ACC112 (cell line): ENCODE data around the gene SMARCA1.

ENCODE experiments used
- H2AFZ ChIP-seq: fragments of 200-600 bp; sonication (generic); one replicate; pipeline ENCODE4 v1.6.0; 2017; ENCODE audit warnings: antibody characterized with exemption, low read length; ENCODE audit not compliant: unreplicated experiment
- H3K27ac ChIP-seq: fragments of 200-600 bp; sonication (generic); 2 replicates; pipeline ENCODE4 v1.5.1; 2014; ENCODE audit warnings: low read depth, mild to moderate bottlenecking, antibody characterized with exemption, low read length, moderate library complexity
- H3K27me3 ChIP-seq: fragments of 200-600 bp; sonication (generic); 2 replicates; pipeline ENCODE4 v1.6.1; 2014; ENCODE audit warnings: mild to moderate bottlenecking, antibody characterized with exemption, low read length, moderate library complexity, mixed read lengths; ENCODE audit not compliant: insufficient read depth
- H3K36me3 ChIP-seq: fragments of 200-600 bp; sonication (generic); 2 replicates; pipeline ENCODE4 v1.6.1; 2016; ENCODE audit warnings: mild to moderate bottlenecking, antibody characterized with exemption, low read length, moderate library complexity, mixed read lengths; ENCODE audit not compliant: insufficient read depth
- H3K4me1 ChIP-seq: fragments of 200-600 bp; sonication (generic); one replicate; pipeline ENCODE4 v1.6.1; 2016; ENCODE audit warnings: low read length, mixed read lengths; ENCODE audit not compliant: insufficient read depth, unreplicated experiment, control insufficient read depth
- H3K4me3 ChIP-seq: fragments of 200-600 bp; sonication (generic); 2 replicates; pipeline ENCODE4 v1.5.1; 2014; ENCODE audit warnings: mild to moderate bottlenecking, low read depth, low read length
- H3K79me2 ChIP-seq: fragments of 200-600 bp; sonication (generic); one replicate; pipeline ENCODE4 v1.6.0; 2016; ENCODE audit warnings: low read length; ENCODE audit not compliant: control insufficient read depth, unreplicated experiment, insufficient read depth

The SMARCA1 gene

DNA sequence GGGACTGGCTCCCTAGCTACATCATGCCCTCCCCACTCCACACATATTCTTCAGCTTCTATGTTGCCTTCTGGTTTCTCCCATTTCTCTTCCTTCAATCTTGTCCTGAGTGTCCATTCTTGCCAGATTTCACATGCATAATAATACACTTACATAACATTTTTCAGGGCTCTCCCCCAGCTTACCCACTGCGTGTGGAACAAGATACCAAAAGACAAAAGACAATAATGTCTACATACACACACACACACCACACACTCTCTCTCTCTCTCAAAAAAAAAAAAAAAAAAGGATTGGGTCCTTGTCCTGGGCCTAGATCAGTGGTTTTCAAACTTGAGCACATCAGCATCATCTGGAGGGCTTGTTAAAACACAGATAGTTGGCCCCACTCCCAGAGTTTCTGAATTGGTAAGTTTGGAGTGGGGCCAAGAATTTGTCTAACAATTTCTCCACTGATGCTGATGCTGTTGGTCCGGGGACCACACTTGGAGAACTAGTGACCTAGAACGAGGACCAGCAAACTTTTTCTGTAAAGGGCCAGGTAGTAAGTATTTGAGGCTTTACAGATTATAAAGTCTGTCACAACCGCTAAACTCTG, 6.5 kb upstream of the SMARCA1 start:
- Histone ChIP-seq H3K79me2 (no peaks in the 10 kb centered on the region), H3K4me1 (no peaks in the 10 kb centered on the region), H3K36me3 (no peaks in the 10 kb centered on the region), H3K27me3 (no peaks in the 10 kb centered on the region), H2AFZ (no peak overlapping the region), H3K27ac (no peak overlapping the region), H3K4me3 (no peak overlapping the region)

DNA sequence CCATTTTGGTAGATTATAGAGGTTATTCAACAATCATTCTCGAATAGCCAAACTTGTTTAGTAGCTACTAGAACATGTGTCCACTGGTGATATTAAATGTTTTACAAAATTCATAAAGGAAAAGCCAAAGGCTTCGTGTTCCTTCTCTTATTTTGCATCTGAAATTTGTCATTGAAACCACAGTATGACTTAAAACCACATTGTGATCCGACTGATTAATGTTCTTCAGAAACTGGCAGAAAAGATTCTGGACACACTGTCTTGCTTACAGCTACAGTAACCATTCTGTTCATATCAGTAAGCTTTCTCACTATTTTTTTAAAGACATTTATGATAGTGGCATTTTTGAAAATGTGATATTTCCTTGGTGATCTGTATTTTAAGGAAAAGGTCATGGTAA, 2.6 kb upstream of the SMARCA1 start:
- no peak overlapping the region for H2AFZ ChIP-seq
- H3K27ac ChIP-seq = no peak overlapping the region

DNA sequence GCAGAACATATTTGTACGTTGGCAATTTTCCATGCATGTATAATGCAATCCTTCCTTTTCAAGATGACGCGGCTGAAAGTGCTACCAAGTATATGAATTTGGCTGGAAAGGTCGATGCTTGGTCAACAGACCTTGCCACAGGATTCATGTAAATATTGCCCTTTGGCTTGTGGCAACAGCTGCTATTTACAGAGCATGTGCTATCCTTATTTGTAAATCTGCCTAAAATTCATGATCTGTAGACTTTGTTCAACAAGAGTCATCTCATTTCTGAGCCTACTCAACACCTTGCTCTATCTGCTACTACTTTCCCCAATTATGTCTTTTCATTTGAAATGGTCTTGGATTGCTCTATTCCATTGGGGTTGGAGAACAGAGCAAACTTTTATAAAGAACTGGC, 1.9 kb upstream of the SMARCA1 start:
- H2AFZ ChIP-seq = no peak overlapping the region
- H3K4me3 ChIP-seq = no peak overlapping the region
- H3K27ac ChIP-seq = no peak overlapping the region
- no peaks in the 10 kb centered on the region for H3K27me3 ChIP-seq
- H3K4me1 ChIP-seq = no peaks in the 10 kb centered on the region
- H3K36me3 ChIP-seq = no peaks in the 10 kb centered on the region
- H3K79me2 ChIP-seq = peaks cover 15% of the 10 kb centered on the region

More for the DNA sequence above, 2.6 kb upstream of the SMARCA1 start:
- Histone ChIP-seq H3K79me2 (peaks cover 10% of the 10 kb centered on the region), H3K36me3 (no peaks in the 10 kb centered on the region), H3K27me3 (no peaks in the 10 kb centered on the region), H3K4me3 (no peak overlapping the region), H3K4me1 (no peaks in the 10 kb centered on the region)

DNA sequence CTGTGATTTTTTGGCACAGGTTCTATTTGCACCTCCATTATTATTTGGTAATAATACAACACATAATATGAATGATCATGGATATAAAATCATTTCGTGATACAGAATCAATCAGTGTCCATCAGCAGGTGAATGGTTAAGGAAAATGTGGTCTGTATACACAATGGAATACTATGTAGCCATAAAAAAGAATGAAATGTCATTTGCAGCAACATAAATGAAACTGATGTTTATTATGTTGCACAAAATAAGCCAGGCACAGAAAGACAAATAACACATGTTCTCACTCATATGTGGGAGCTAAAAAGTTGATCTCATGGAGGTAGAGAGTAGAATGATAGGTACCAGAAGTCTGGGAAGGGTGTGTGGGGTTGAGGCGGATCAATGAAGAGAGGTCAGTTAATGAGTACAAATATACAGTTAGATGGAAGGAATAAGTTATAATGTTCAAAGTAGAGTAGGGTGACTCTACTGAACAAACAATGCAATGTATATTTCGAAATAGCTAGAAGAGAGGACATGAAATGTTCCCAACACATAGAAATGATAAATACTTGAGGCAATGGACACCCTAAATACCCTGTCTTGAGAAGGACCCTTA, 1.1 kb upstream of the SMARCA1 start:
- no peaks in the 10 kb centered on the region for H3K4me1 ChIP-seq
- H3K4me3 ChIP-seq = no peak overlapping the region
- no peak overlapping the region for H3K27ac ChIP-seq
- H3K79me2 ChIP-seq = peaks cover 23% of the 10 kb centered on the region
- no peaks in the 10 kb centered on the region for H3K27me3 ChIP-seq
- H3K36me3 ChIP-seq = no peaks in the 10 kb centered on the region
- no peak overlapping the region for H2AFZ ChIP-seq

DNA sequence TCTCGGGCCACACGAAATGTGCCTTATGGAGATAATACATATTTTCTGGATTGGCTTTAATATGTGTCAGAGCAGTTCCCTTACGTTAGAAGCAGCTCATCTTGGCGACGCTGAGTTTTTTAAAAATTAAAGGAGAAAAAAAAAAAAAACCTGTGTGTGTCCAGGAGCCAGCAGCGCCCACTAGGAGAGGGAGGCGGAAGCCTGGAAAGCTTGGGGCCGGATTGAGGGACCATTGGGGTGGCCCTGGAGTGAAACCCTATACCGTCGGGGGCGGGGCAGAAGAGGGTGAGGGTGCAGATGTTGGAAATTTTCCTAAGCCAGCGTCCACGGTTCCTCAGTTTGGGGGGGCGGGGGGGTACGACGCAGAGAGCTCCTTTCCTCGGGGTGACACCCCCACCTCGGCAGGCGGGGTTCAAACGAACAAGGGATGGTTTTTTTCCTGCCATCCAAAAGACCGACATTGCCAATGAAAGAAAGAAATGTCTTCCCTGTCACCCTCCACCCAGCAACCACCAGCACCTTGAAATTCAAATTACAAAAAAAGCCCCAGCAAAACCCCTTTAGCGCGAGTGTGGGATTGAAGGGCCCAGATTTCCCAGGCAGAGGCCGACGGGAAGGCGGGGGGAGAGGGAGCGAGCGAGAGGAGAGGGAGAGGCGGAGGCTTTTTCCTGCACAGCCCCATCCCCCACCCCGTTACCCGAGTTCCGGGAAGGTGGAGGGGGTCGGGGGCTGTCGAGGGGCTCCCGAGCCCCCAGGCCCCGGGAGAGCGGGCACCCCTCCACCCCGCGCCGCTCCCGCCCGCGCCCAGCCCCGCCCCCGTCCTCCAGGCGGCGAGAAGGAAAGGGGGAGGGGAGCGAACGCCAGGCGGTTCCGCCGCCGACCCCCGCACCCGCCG, 859 bp downstream of the SMARCA1 start:
- H3K27me3 ChIP-seq = no peaks in the 10 kb centered on the region
- peak overlapping the region; percentile 85 for H2AFZ ChIP-seq
- peak overlapping the region; percentile 34; the same call in 1 of the 2 replicates for H3K27ac ChIP-seq
- peaks cover 35% of the 10 kb centered on the region for H3K79me2 ChIP-seq
- peak overlapping the region; percentile 94 for H3K4me3 ChIP-seq
- H3K4me1 ChIP-seq = no peaks in the 10 kb centered on the region
- H3K36me3 ChIP-seq = no peaks in the 10 kb centered on the region

DNA sequence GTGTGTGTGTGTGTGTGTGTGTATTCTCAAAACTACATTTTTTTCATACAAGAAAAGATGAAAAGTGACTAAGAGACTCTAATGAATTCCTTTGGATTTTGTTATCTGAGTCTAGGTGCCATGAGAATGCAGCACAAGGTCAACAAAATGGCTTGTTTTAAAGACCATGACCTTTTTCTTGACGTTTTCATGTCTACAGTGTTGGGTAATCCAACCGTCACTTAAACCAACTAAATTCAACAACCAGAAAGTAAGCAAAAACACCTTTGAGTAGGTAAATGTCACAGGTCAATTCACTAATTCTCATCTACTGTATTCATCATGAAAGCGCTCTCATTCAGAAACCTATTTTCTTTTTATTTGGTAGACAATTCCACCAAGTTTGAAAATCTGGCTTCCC, 3.1 kb downstream of the SMARCA1 start:
- no peaks in the 10 kb centered on the region for H3K27me3 ChIP-seq
- no peak overlapping the region for H3K27ac ChIP-seq
- peaks cover 47% of the 10 kb centered on the region for H3K79me2 ChIP-seq
- no peaks in the 10 kb centered on the region for H3K4me1 ChIP-seq
- no peak overlapping the region for H3K4me3 ChIP-seq
- peaks cover 5% of the 10 kb centered on the region; the same call in 1 of the 2 replicates for H3K36me3 ChIP-seq
- no peak overlapping the region for H2AFZ ChIP-seq

DNA sequence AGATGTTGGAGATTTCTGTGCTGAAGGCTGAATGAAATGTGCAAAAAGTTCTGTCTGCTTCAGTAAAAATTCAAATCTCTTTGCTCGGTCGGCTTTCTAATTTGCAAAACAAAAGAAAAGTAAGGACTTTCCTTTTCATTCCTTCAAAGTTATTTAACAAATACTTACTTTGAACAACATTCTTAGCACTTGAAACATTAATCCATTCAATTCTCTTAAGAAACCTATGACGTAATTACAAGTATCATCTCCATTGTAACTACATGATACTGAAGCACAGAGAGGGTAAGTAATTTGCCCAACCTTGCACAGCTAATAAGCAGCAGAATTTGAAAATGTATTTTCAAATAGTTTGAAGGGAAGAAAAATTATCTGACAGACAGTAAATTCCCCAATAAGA, 6.9 kb downstream of the SMARCA1 start:
- peaks cover 40% of the 10 kb centered on the region for H3K79me2 ChIP-seq

DNA sequence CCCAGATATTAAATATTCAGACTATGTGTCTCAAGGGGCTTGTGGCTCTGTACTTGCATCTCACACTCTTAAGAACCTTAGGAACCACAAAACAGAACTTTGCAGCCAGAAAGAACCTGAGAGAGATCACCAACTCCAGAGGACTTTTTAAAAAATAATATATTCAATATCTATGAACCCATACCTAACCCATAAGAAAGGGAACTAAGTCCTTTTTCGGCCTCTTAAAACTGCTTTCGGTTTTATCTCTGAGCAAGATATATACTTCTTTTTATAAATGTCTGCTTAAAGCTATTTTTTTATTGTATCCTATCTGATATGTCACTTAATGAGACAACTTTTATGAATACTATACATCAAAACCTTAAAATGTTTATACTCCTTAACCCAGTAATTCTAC, 10.9 kb downstream of the SMARCA1 start:
- H3K4me1 ChIP-seq = no peaks in the 10 kb centered on the region
- no peaks in the 10 kb centered on the region for H3K27me3 ChIP-seq
- no peak overlapping the region for H3K4me3 ChIP-seq
- H3K27ac ChIP-seq = no peak overlapping the region
- no peak overlapping the region for H2AFZ ChIP-seq
- H3K79me2 ChIP-seq = peaks cover 11% of the 10 kb centered on the region
- H3K36me3 ChIP-seq = peaks cover 10% of the 10 kb centered on the region

More for the DNA sequence above, 6.9 kb downstream of the SMARCA1 start:
- peaks cover 10% of the 10 kb centered on the region for H3K36me3 ChIP-seq
- H2AFZ ChIP-seq = no peak overlapping the region
- H3K27me3 ChIP-seq = no peaks in the 10 kb centered on the region
- no peak overlapping the region for H3K27ac ChIP-seq
- no peaks in the 10 kb centered on the region for H3K4me1 ChIP-seq
- H3K4me3 ChIP-seq = no peak overlapping the region

DNA sequence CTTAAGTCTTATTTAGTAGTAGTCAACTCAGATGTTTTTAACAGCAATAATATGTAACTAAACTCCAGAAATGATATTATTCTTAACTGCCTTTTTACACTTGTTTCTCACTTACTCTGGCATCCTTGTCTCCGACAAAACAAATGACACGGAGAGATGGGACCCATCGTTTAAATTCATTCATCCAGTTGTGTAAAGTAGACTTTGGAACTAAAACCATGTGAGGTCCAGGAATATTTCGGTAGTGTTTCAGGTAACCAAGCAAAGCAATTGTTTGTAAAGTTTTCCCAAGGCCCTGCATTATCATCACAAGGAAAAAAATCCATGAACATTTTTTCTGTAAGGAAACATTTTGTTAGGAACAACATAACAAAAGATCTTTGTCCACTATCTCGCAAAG, 11.6 kb downstream of the SMARCA1 start:
- H3K4me3 ChIP-seq = no peak overlapping the region
- no peak overlapping the region for H2AFZ ChIP-seq
- H3K36me3 ChIP-seq = peaks cover 10% of the 10 kb centered on the region

DNA sequence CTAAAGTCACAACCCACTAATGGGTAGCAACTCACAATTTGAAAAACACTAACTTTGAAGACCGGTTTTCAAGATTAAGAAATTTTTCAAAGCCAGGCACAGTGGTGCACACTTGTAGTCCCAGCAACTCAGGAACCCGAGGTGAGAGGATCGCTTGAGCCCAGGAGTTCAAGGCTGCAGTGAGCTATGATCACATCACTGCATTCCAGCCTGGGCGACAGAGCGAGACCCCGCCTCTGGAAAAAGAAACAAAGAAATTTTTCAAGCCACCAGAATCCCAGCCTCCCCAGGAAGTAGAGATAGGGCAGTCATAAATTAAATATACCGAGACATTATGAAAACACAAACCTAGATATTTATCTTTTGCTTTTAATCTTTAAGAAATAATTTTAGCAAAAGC, 13.0 kb downstream of the SMARCA1 start:
- Histone ChIP-seq H3K79me2 (no peaks in the 10 kb centered on the region), H3K27me3 (no peaks in the 10 kb centered on the region), H2AFZ (no peak overlapping the region), H3K4me1 (no peaks in the 10 kb centered on the region), H3K36me3 (peaks cover 5% of the 10 kb centered on the region; the same call in 1 of the 2 replicates), H3K27ac (no peak overlapping the region), H3K4me3 (no peak overlapping the region)

More for the DNA sequence above, 11.6 kb downstream of the SMARCA1 start:
- Histone ChIP-seq H3K79me2 (peaks cover 6% of the 10 kb centered on the region), H3K27ac (no peak overlapping the region), H3K4me1 (no peaks in the 10 kb centered on the region), H3K27me3 (no peaks in the 10 kb centered on the region)
